ENCODE measurements around the gene PLEKHG7. TPM values are rescaled to one million over a fixed set of nuclear protein-coding genes. Genes with fewer than 3 reads are reported as not detected.

The PLEKHG7 gene
- total RNA-seq, 4 donors from 2014 or later: 1.0 to 19.0 (median 2.3) TPM

- H3K27me3 ChIP-seq: no peaks in the 10 kb centered on the region
- H3K9me3 ChIP-seq: no peaks in the 10 kb centered on the region
- DNase-seq: no peak
- TF ChIP-seq POLR2A (IDR thresholded peaks at IDR 0.05): no peak
- no peak overlapping the region for H3K4me3 ChIP-seq
- H3K27ac ChIP-seq: no peak overlapping the region
- H3K4me1 ChIP-seq: no peaks in the 10 kb centered on the region
- H3K36me3 ChIP-seq: peaks cover 0 to 7% (median 0%) of the 10 kb centered on the region in 3 donors
Observed at GRCh38 chr12:92771001-92771400, 68.2 kb downstream of the PLEKHG7 start.

- H3K27me3 ChIP-seq: no peaks in the 10 kb centered on the region
- H3K4me1 ChIP-seq: no peaks in the 10 kb centered on the region
- H3K36me3 ChIP-seq: peaks cover 0 to 39% (median 0%) of the 10 kb centered on the region in 3 donors
- DNase-seq: no peak
- H3K9me3 ChIP-seq: no peaks in the 10 kb centered on the region
- H3K4me3 ChIP-seq: no peak overlapping the region
- no peak overlapping the region for H3K27ac ChIP-seq
- TF ChIP-seq POLR2A (IDR thresholded peaks at IDR 0.05): no peak
- TF ChIP-seq, protein P1, sequence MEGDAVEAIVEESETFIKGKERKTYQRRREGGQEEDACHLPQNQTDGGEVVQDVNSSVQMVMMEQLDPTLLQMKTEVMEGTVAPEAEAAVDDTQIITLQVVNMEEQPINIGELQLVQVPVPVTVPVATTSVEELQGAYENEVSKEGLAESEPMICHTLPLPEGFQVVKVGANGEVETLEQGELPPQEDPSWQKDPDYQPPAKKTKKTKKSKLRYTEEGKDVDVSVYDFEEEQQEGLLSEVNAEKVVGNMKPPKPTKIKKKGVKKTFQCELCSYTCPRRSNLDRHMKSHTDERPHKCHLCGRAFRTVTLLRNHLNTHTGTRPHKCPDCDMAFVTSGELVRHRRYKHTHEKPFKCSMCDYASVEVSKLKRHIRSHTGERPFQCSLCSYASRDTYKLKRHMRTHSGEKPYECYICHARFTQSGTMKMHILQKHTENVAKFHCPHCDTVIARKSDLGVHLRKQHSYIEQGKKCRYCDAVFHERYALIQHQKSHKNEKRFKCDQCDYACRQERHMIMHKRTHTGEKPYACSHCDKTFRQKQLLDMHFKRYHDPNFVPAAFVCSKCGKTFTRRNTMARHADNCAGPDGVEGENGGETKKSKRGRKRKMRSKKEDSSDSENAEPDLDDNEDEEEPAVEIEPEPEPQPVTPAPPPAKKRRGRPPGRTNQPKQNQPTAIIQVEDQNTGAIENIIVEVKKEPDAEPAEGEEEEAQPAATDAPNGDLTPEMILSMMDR (IDR thresholded peaks at IDR 0.05): no peak
Observed at GRCh38 chr12:92775416-92775815, 72.6 kb downstream of the PLEKHG7 start.

GRCh38 chr12:92778525-92778924 is 75.7 kb downstream of the PLEKHG7 start:
- no peak for TF ChIP-seq POLR2A (IDR thresholded peaks at IDR 0.05)
- TF ChIP-seq, protein P1 (IDR thresholded peaks at IDR 0.05): no peak
- DNase-seq: no peak
- H3K27ac ChIP-seq: no peak overlapping the region
- no peaks in the 10 kb centered on the region for H3K27me3 ChIP-seq
- H3K36me3 ChIP-seq: peaks cover 0 to 44% (median 0%) of the 10 kb centered on the region in 3 donors
- H3K9me3 ChIP-seq: no peaks in the 10 kb centered on the region
- no peaks in the 10 kb centered on the region for H3K4me1 ChIP-seq
- no peak overlapping the region for H3K4me3 ChIP-seq

GRCh38 chr12:92779902-92780301 is 77.1 kb downstream of the PLEKHG7 start:
- no peak for DNase-seq
- H3K4me3 ChIP-seq: no peak overlapping the region
- no peaks in the 10 kb centered on the region for H3K9me3 ChIP-seq
- no peak overlapping the region for H3K27ac ChIP-seq
- no peaks in the 10 kb centered on the region for H3K4me1 ChIP-seq
- peaks cover 0 to 44% (median 0%) of the 10 kb centered on the region in 3 donors for H3K36me3 ChIP-seq
- H3K27me3 ChIP-seq: no peaks in the 10 kb centered on the region
- TF ChIP-seq, protein P1 (IDR thresholded peaks at IDR 0.05): no peak
- no peak for TF ChIP-seq POLR2A (IDR thresholded peaks at IDR 0.05)

- no peaks in the 10 kb centered on the region for H3K4me1 ChIP-seq
- H3K27me3 ChIP-seq: no peaks in the 10 kb centered on the region
- TF ChIP-seq POLR2A (IDR thresholded peaks at IDR 0.05): no peak
- TF ChIP-seq, protein P1 (IDR thresholded peaks at IDR 0.05): no peak
- H3K4me3 ChIP-seq: no peak overlapping the region
- H3K36me3 ChIP-seq: peaks cover 0 to 6% (median 0%) of the 10 kb centered on the region in 3 donors
- no peak for DNase-seq
- no peak overlapping the region for H3K27ac ChIP-seq
- H3K9me3 ChIP-seq: no peaks in the 10 kb centered on the region
Observed at GRCh38 chr12:92784356-92784755, 81.6 kb downstream of the PLEKHG7 start.

GRCh38 chr12:92784797-92785562 is 82.2 kb downstream of the PLEKHG7 start:
- DNase-seq: no peak
- TF ChIP-seq POLR2A (IDR thresholded peaks at IDR 0.05): no peak
- TF ChIP-seq, protein P1 (IDR thresholded peaks at IDR 0.05): peak in 4 of 6 experiments; percentile 54 to 84 (median 76)
- H3K27me3 ChIP-seq: no peaks in the 10 kb centered on the region
- H3K4me3 ChIP-seq: no peak overlapping the region
- no peaks in the 10 kb centered on the region for H3K9me3 ChIP-seq
- H3K4me1 ChIP-seq: no peaks in the 10 kb centered on the region
- H3K36me3 ChIP-seq: peaks cover 0 to 13% (median 0%) of the 10 kb centered on the region in 3 donors
- H3K27ac ChIP-seq: no peak overlapping the region

Data from Peyer's patch (tissue), 4 donors.